AG08396 (cell line): ENCODE measurements around the gene ARID3A.
"Not testable (repeated sequence)": the region's sequence is repeated elsewhere in the genome, so short reads cannot be mapped to it uniquely, and the experiment has no call there.

ENCODE experiments used
- DNase-seq: peaks from one replicate; pipeline ENCODE4 v3.0.0; 2012; ENCODE audit warnings: low spot score, mixed read lengths

ARID3A gene

GRCh38 chr19:947707-948539 lies 22.1 kb downstream of the ARID3A start:
- no peak for DNase-seq

- DNase-seq, result no peak
Observed at GRCh38 chr19:948842-949496, 23.1 kb downstream of the ARID3A start.

GRCh38 chr19:950352-951066 lies 24.7 kb downstream of the ARID3A start:
- DNase-seq, result no peak

- no peak for DNase-seq
Observed at GRCh38 chr19:952049-952679, 26.3 kb downstream of the ARID3A start.

GRCh38 chr19:952680-953444 lies 27.0 kb downstream of the ARID3A start:
- DNase-seq, result no peak

GRCh38 chr19:953445-954271 lies 27.8 kb downstream of the ARID3A start:
- DNase-seq, result no peak

GRCh38 chr19:954272-954671 lies 28.4 kb downstream of the ARID3A start:
- DNase-seq, result no peak

- DNase-seq, result no peak
Observed at GRCh38 chr19:954672-955494, 29.0 kb downstream of the ARID3A start.

- no peak for DNase-seq
Observed at GRCh38 chr19:955803-956765, 30.2 kb downstream of the ARID3A start.

GRCh38 chr19:956766-957440 lies 31.1 kb downstream of the ARID3A start:
- peak; percentile 79 for DNase-seq

GRCh38 chr19:957578-957977 lies 31.7 kb downstream of the ARID3A start:
- not testable (repeated sequence) for DNase-seq

- no peak for DNase-seq
Observed at GRCh38 chr19:958967-959855, 33.4 kb downstream of the ARID3A start.

GRCh38 chr19:960020-960419 lies 34.2 kb downstream of the ARID3A start:
- DNase-seq, result no peak

- DNase-seq, result no peak
Observed at GRCh38 chr19:960601-960938, 34.7 kb downstream of the ARID3A start.

GRCh38 chr19:961866-962620 lies 36.2 kb downstream of the ARID3A start:
- peak; percentile 90 for DNase-seq

GRCh38 chr19:962683-963400 lies 37.0 kb downstream of the ARID3A start:
- DNase-seq, result no peak
